GM18868 (cell line): ENCODE data around the gene PLA2G2F.

Experiments
- ATAC-seq: cut with Tn5 transposase; IDR thresholded peaks from one replicate; pipeline ENCODE4 v1.9.1; 2021; ENCODE audit warnings: mild to moderate bottlenecking, moderate library complexity; ENCODE audit not compliant: unreplicated experiment

The PLA2G2F gene

DNA sequence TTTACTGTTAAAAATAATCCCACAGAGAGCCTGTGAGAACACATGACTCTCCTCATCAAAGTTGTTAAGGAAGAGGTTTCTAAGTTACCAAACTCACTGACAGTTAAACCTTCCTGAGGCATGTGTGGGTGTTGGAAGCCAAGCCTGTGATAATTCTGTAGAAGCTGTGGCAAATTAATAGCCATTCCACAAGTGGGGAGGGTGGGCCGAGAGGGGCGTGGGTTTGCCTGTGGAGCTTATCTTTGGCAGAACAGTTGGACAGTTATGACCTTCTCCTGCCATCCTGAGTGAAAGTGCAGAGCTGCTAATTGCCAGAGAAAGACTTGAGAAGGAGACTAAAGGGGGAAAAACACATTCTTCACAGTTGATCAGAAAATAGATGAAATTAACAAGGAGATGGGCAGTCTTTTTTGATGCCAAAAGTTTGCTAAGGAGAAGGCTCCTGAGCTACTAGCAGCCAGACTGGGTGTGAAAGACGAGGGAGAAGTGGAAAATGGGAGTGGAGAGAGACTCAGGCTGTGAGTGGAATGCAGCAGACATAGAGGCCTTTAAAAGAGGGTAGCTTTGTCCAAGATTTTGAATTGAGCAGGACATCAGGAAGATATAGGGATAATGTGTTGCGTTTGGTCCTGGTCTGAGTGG, 48.8 kb downstream of the PLA2G2F start:
- no peak for ATAC-seq

- no peak for ATAC-seq
Observed at GRCh38 chr1:20188455-20188817, 49.3 kb downstream of the PLA2G2F start.

GRCh38 chr1:20189664-20190063, 50.5 kb downstream of the PLA2G2F start:
- no peak for ATAC-seq

- no peak for ATAC-seq
Observed at GRCh38 chr1:20190256-20191160, 51.4 kb downstream of the PLA2G2F start.

GRCh38 chr1:20191266-20191825, 52.2 kb downstream of the PLA2G2F start:
- ATAC-seq, result no peak

DNA sequence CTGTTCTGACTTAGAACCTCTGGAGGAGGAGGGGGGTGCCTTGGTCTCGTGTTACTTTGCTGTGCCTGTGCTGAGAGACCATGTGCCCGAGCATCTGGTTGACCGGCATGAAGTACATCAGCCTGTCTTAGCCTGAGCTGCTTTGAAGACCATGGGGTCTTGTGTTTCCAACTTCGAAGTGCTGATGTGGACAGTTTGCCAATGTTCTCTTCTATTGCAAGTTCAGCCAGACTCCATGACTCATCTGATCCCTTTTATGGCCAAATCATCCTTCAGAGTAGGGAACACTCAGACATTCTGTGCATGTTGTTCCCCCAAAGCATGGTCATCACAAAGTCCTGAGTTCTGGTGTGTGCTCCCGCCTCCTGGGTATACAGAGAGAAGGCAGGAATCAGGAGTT, 53.2 kb downstream of the PLA2G2F start:
- ATAC-seq, result no peak

DNA sequence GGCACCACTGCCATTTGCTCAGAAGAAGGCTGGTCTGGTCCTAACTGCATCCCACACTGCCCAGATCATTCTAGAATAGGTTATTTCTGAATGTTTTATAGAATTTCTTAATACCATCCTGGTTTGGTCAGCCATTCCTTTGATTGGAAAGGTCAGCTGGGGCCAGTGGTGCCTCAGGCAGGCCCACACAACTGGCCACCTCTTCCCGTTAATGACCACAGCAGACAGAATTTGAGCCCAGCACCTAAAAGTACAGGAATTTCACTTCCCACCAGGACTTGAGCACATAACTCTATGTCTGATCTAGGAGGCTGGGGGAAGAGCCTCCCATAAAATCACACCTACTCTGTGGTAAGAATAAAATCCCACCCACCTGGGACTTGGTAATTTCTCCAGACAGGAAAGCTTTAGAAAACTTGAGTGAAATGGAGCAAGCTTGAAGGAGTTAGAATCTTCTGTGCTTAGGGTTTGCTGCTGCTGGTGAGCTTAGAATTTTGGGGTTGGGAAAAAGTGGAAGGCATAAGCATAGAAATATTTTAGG, 53.8 kb downstream of the PLA2G2F start:
- ATAC-seq, result no peak

GRCh38 chr1:20194224-20194623, 55.1 kb downstream of the PLA2G2F start:
- no peak for ATAC-seq

DNA sequence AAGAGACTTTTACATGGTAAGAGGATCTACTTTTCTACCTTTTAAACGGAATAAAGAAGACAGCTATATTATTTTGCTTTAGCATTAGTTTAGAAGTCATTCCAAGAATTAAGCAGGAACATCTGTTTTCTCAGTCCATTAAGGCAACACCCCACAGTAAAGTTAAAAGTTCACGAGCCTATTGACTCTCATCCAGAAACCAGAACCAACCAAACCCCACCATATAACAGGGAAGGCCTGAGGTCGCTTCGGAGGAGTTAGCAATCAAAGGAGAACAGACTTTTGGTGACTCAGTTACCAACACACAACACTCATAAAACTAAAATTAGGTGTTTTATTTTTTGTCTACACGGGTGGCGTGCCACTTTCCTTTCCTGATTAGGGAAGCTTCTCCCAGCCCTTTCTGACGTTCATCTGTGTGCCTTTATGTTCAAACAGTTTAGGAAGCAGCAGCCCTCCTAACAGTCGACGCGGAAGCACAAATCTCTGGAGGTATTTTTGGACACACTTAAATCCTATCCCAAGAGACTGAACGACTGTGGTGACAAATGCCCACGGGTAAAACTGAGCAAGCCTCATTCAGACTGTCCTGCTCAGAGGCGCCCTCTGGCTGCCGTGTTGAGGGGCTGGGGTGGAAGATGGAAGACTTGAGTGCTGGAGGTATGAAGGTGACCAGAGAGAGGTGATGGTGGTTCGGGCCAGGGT, 55.8 kb downstream of the PLA2G2F start:
- ATAC-seq, result no peak

GRCh38 chr1:20195462-20195780, 56.3 kb downstream of the PLA2G2F start:
- no peak for ATAC-seq

DNA sequence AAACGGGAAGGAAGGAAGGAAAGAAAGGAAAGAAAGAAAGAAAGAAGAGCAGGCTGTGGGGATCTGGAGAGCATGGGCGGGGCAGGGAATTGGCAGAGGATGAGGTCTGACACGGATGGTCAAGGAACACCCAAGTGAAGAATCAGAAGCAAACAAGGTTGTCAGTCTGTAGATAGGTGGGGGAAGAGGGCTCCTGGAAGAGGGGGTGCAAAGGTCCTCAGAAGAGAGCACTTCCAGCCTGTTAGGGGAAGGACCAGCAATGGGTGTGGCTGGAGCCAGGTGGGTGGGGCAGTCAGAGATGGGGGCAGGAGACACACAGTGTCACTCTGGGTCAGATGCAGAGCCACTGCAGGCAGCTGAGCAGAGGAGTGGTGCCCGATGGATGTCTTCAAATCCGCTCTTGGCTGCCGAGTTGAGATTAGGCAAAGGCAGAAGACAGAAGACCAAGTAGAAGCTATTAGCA, 58.2 kb downstream of the PLA2G2F start:
- ATAC-seq, result no peak

DNA sequence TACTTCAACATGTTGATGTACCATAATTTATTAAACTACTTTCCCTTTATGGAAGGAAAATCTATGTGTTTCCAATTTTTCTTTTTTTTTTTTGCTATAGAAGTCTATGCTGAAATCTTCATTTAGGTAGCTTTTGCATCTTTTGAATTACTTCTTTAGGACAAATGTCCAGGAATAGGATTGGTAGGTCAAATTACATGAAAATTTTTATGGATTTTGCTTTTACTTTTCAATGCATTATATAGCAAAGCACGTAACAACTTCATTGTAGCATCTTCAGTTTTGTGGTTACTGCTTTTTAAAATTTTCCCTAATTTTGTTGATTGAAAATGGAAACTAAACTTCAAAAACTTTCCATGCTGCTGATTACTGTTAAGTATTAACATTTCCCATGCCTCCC, 59.2 kb downstream of the PLA2G2F start:
- no peak for ATAC-seq

GRCh38 chr1:20198918-20199317, 59.8 kb downstream of the PLA2G2F start:
- no peak for ATAC-seq

DNA sequence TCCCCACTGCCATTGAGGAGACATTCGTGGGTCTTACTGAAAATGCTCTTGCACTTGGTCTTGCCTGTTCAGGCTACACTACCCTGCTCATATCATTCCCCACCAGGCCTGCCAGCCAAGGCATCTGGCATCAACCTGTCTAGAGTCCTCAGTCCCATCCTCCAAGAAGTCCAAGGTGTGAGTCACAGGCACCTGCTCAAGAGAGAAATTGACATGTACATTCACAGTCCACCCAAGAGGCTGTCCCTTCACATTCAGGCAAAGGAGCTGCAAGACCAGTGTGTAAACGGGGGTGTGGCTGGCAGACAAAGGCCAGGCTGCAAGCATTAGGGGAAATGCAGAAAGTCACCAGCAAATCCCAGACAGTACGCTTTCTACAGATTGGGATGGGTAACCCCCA, 60.3 kb downstream of the PLA2G2F start:
- ATAC-seq, result no peak

DNA sequence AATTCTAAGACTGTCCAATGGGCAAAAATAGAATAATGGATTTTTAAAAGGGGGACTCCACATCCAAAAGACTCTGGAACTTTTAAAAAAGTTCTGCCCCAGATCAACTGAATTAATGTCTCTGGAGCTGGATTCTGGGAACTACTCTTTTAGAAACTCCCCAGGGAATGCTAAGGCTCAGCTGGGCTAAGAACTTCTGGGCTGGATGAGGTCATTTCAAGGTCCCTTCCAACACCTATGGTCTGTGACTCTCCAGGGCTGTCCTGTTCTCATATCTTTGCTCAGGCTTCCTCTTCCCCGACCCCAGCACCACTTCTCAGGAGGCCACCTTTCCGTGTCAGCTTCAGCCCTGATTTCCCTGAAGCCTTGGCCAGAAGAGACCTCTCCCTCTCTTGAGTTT, 60.7 kb downstream of the PLA2G2F start:
- ATAC-seq, result no peak
